GM12874 (cell line): ENCODE data around the gene PLSCR2.

Experiments used
- CTCF ChIP-seq: IDR thresholded peaks from 2 replicates; pipeline ENCODE4 v1.5.1; 2011; ENCODE audit warnings: low read depth, mild to moderate bottlenecking, control low read depth, low read length, moderate library complexity; ENCODE audit not compliant: insufficient read depth

PLSCR2 gene

GRCh38 chr3:146469150-146470017 lies at the start of gene PLSCR2:
PLSCR2 (minus strand) TSS chr3:146469561; CDS start chr3:146459904, 9,657 bp downstream.
- TF ChIP-seq CTCF: no peak

GRCh38 chr3:146517684-146518435 lies 48.5 kb upstream of the PLSCR2 start:
- TF ChIP-seq CTCF: no peak

GRCh38 chr3:146513386-146514051 lies 44.2 kb upstream of the PLSCR2 start:
- TF ChIP-seq CTCF: no peak

GRCh38 chr3:146511402-146512134 lies 42.2 kb upstream of the PLSCR2 start:
- TF ChIP-seq CTCF: no peak

GRCh38 chr3:146507331-146508120 lies 38.2 kb upstream of the PLSCR2 start:
- no peak for TF ChIP-seq CTCF

GRCh38 chr3:146505516-146505915 lies 36.2 kb upstream of the PLSCR2 start:
- no peak for TF ChIP-seq CTCF
